HEK293T (cell line): ENCODE data around the gene LRMDA.
"Not testable (repeated sequence)": the region's sequence is repeated elsewhere in the genome, so short reads cannot be mapped to it uniquely, and the experiment has no call there.

Experiments used
- CTCF ChIA-PET: fragments of 350-600 bp; formaldehyde crosslinking; extraction: SDS; loops from one replicate; lab custom pipeline; 2021; ENCODE audit warnings: antibody characterized with exemption, inconsistent platforms; lab: Yijun Ruan, JAX
- POLR2A ChIA-PET: fragments of 350-600 bp; formaldehyde crosslinking; extraction: SDS; loops from one replicate; lab custom pipeline; 2020; ENCODE audit warnings: antibody characterized with exemption, inconsistent platforms; lab: Yijun Ruan, JAX
- DNase-seq: peaks from one replicate; pipeline ENCODE4 v3.0.0; 2012; ENCODE audit warnings: mixed read lengths; ENCODE audit errors: extremely low spot score
- ARNT ChIP-seq: fragments of 450-650 bp; IDR thresholded peaks from 2 replicates; pipeline ENCODE4 v1.6.1; 2017; ENCODE audit warnings: mild to moderate bottlenecking
- BHLHE40 ChIP-seq: fragments of 450-650 bp; IDR thresholded peaks from 2 replicates; pipeline ENCODE4 v1.6.1; 2016; ENCODE audit warnings: mild to moderate bottlenecking, moderate library complexity, borderline replicate concordance
- CTBP1 ChIP-seq: fragments of 450-650 bp; IDR thresholded peaks from 2 replicates; pipeline ENCODE4 v1.6.1; 2016; ENCODE audit warnings: borderline replicate concordance
- ELF4 ChIP-seq: fragments of 450-650 bp; IDR thresholded peaks from 2 replicates; pipeline ENCODE4 v1.6.1; 2017; ENCODE audit warnings: antibody characterized with exemption
- FOXA1 ChIP-seq: fragments of 450-650 bp; IDR thresholded peaks from 2 replicates; pipeline ENCODE4 v1.6.1; 2016; ENCODE audit warnings: mild to moderate bottlenecking
- FOXK2 ChIP-seq: fragments of 450-650 bp; IDR thresholded peaks from 2 replicates; pipeline ENCODE4 v1.6.1; 2016; ENCODE audit warnings: mild to moderate bottlenecking
- FOXM1 ChIP-seq: fragments of 450-650 bp; IDR thresholded peaks from 2 replicates; pipeline ENCODE4 v1.6.1; 2017; ENCODE audit warnings: mild to moderate bottlenecking, borderline replicate concordance
- HDGF ChIP-seq: fragments of 450-650 bp; IDR thresholded peaks from 2 replicates; pipeline ENCODE4 v1.6.1; 2017; ENCODE audit warnings: antibody characterized with exemption, borderline replicate concordance
- L3MBTL2 ChIP-seq: fragments of 450-650 bp; conservative IDR thresholded peaks from 2 replicates; pipeline ENCODE4 v1.6.1; 2016; ENCODE audit warnings: mild to moderate bottlenecking
- LEF1 ChIP-seq: fragments of 450-650 bp; IDR thresholded peaks from 2 replicates; pipeline ENCODE4 v1.6.1; 2017; ENCODE audit warnings: mild to moderate bottlenecking, borderline replicate concordance
- NFRKB ChIP-seq: fragments of 450-650 bp; IDR thresholded peaks from 2 replicates; pipeline ENCODE4 v1.6.1; 2016; ENCODE audit warnings: mild to moderate bottlenecking, moderate library complexity
- PKNOX1 ChIP-seq: fragments of 450-650 bp; IDR thresholded peaks from 2 replicates; pipeline ENCODE4 v1.6.1; 2016
- SP1 ChIP-seq: fragments of 450-650 bp; IDR thresholded peaks from 2 replicates; pipeline ENCODE4 v1.6.1; 2017
- SUZ12 ChIP-seq: fragments of 450-650 bp; IDR thresholded peaks from 2 replicates; pipeline ENCODE4 v1.6.1; 2016; ENCODE audit warnings: mild to moderate bottlenecking
- TARDBP ChIP-seq: fragments of 450-650 bp; IDR thresholded peaks from 2 replicates; pipeline ENCODE4 v1.6.1; 2016
- ZNF384 ChIP-seq: fragments of 450-650 bp; IDR thresholded peaks from 2 replicates; pipeline ENCODE4 v1.6.1; 2016

The LRMDA gene

GRCh38 chr10:75743291-75743778, 311.9 kb downstream of the LRMDA start:
- TF ChIP-seq SUZ12 = no peak
- no peak for TF ChIP-seq ARNT
- no peak for TF ChIP-seq ZNF384
- no peak for TF ChIP-seq CTBP1
- no peak for TF ChIP-seq PKNOX1
- TF ChIP-seq TARDBP = no peak
- no peak for TF ChIP-seq FOXA1
- no peak for TF ChIP-seq SP1
- TF ChIP-seq L3MBTL2 = no peak
- no peak for TF ChIP-seq NFRKB
- no peak for TF ChIP-seq HDGF
- TF ChIP-seq BHLHE40 = no peak
- TF ChIP-seq FOXM1 = no peak
- no peak for TF ChIP-seq FOXK2
- no peak for DNase-seq
- ChIA-PET POLR2A (no interaction called here), CTCF (no interaction called here)

GRCh38 chr10:75744261-75744660, 312.8 kb downstream of the LRMDA start:
- DNase-seq = no peak
- ChIA-PET POLR2A (no interaction called here), CTCF (interaction anchor here (0.6 kb wide), 1 partner anchor 565 kb away, joined by 5 read pairs; no protein-coding TSS in a partner anchor)
- no peak for TF ChIP-seq BHLHE40
- no peak for TF ChIP-seq PKNOX1

DNA sequence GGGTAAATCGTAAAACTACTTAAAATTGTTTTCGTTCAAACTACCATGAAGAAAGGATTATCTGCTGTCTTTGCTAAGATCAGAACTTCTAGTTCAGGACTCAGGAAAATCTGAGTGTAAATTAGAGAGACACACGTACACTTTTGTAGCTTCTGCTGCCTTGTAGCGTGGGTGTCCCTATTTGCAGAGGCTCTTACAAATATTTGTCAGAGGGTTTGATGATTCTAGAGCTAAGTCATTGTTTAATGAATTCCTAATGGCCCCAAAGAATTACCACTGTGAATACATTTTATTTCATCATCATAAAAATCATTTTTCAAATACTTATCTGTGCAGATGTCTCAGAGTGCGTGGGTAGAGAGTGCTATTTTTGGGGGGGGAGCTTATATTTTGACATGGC, 314.9 kb downstream of the LRMDA start:
- TF ChIP-seq FOXK2 = no peak
- TF ChIP-seq BHLHE40 = no peak
- TF ChIP-seq SUZ12 = no peak
- TF ChIP-seq L3MBTL2 = no peak
- TF ChIP-seq ELF4 = no peak
- TF ChIP-seq LEF1 = no peak
- TF ChIP-seq FOXA1 = no peak
- no peak for TF ChIP-seq ZNF384
- ChIA-PET CTCF (interaction anchor here (0.7 to 0.9 kb wide), 2 partner anchors 20 to 557 kb away, joined by 3 to 4 read pairs; no protein-coding TSS in a partner anchor), POLR2A (no interaction called here)
- no peak for DNase-seq

DNA sequence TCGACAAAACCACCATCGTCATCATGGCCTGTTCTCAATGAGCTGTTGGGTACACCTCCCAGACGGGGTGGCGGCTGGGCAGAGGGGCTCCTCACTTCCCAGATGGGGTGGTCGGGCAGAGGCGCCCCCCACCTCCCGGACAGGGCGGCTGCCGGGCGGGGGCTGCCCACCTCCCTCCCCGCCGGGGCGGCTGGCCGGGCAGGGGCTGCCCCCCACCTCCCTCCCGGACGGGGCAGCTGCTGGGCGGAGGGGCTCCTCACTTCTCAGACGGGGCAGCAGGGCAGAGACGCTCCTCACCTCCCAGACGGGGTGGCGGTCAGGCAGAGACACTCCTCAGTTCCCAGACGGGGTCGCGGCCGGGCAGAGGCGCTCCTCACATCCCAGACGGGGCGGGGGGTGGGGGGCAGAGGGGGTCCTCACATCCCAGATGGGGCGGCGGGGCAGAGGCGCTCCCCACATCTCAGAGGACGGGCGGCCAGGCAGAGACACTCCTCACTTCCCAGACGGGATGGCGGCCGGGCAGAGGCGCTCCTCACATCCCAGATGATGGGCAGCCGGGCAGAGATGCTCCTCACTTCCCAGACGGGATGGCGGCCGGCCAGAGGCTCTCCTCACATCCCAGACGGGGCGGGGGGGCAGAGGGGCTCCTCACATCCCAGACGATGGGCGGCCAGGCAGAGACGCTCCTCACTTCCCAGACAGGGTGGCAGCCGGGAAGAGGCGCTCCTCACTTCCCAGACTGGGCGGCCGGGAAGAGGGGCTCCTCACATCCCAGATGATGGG, 318.9 kb downstream of the LRMDA start:
- DNase-seq, CTCF ChIA-PET, POLR2A ChIA-PET: not testable (repeated sequence)

- POLR2A ChIA-PET = no interaction called here
- no peak for DNase-seq
- TF ChIP-seq LEF1 (no peak), HDGF (no peak), CTBP1 (no peak), SP1 (no peak), ELF4 (no peak), ZNF384 (no peak), ARNT (no peak), TARDBP (no peak), NFRKB (no peak), FOXK2 (no peak), SUZ12 (no peak), BHLHE40 (no peak), L3MBTL2 (no peak), FOXM1 (no peak), PKNOX1 (no peak), FOXA1 (no peak)
- CTCF ChIA-PET = no interaction called here
These were observed 319.8 kb downstream of the LRMDA start for GRCh38 chr10:75751232-75751631.

DNA sequence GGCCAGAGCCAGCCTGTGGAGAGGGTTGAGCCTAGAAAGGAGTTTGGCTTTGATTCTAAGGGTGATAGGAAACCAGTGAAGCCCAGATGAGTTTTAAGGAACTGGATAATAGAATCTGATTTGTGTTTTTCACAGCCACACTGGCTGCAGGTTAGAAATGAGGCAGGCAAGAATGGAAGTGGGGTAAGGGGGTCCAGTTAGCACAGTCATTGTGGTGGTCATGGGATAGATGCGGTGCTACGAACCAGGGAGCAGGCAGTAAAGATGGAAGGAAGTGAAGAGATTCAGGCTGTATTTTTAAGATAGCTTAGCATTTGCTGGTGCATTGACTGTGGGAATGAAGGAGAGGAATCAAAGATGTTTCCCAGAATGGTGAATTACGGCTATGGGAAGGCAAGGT, 322.2 kb downstream of the LRMDA start:
- DNase-seq = no peak
- CTCF ChIA-PET = no interaction called here
- TF ChIP-seq LEF1 (no peak), FOXK2 (no peak), TARDBP (no peak), FOXA1 (no peak), ELF4 (no peak), BHLHE40 (no peak), FOXM1 (no peak), PKNOX1 (no peak), NFRKB (no peak)
- POLR2A ChIA-PET = no interaction called here
